ENCODE data around the gene DAZAP1.
"Not testable (repeated sequence)": the region's sequence is repeated elsewhere in the genome, so short reads cannot be mapped to it uniquely, and the experiment has no call there.

Gene DAZAP1

DNA sequence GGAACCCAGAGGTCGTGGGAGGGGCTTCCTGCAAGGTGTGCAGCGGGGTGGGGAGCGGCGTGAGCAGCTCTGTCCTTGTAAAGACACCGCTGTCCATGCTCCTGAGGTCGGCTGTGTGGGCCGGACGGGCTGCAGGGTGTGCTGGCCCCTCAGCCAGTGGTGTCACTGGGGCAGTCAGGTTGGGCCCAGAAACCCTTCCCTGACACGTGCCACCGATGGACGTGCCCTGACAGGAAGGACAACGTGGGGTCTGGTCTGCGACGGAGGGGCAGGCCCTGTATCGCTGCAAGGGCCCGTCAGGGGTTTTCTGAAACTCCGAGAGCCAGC, 26.6 kb downstream of the DAZAP1 start:
- DNase-seq (ENCODE audit: low read depth): no peak
- TF ChIP-seq, protein P1, sequence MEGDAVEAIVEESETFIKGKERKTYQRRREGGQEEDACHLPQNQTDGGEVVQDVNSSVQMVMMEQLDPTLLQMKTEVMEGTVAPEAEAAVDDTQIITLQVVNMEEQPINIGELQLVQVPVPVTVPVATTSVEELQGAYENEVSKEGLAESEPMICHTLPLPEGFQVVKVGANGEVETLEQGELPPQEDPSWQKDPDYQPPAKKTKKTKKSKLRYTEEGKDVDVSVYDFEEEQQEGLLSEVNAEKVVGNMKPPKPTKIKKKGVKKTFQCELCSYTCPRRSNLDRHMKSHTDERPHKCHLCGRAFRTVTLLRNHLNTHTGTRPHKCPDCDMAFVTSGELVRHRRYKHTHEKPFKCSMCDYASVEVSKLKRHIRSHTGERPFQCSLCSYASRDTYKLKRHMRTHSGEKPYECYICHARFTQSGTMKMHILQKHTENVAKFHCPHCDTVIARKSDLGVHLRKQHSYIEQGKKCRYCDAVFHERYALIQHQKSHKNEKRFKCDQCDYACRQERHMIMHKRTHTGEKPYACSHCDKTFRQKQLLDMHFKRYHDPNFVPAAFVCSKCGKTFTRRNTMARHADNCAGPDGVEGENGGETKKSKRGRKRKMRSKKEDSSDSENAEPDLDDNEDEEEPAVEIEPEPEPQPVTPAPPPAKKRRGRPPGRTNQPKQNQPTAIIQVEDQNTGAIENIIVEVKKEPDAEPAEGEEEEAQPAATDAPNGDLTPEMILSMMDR (IDR thresholded peaks at IDR 0.05; ENCODE audit: low read depth, low read length, missing control alignments): no peak
- no peak overlapping the region for H3K4me3 ChIP-seq (ENCODE audit: low read depth, low read length)

DNA sequence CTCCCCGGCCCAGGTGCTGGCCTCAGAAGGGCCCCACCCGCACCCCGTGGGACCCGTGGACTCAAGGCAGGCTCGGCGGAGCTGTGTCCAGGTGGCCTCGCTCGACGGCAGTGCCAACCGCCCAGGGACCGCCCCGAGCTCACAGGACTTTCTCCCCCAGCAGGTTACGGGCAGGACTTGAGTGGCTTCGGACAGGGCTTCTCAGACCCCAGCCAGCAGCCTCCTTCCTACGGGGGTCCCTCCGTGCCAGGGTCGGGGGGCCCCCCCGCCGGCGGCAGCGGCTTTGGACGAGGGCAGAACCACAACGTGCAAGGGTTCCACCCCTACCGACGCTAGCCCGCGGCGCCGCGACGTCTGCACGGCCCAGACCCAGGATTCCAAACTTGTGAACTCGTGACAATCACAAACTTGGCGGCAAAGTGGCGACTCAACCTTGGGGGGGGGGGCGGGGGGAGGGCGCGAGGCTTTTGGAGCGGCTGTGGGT, 27.2 kb downstream of the DAZAP1 start:
- TF ChIP-seq, protein P1 (IDR thresholded peaks at IDR 0.05; ENCODE audit: low read depth, low read length, missing control alignments): no peak
- H3K4me3 ChIP-seq (ENCODE audit: low read depth, low read length): no peak overlapping the region
- DNase-seq (ENCODE audit: low read depth): no peak

DNA sequence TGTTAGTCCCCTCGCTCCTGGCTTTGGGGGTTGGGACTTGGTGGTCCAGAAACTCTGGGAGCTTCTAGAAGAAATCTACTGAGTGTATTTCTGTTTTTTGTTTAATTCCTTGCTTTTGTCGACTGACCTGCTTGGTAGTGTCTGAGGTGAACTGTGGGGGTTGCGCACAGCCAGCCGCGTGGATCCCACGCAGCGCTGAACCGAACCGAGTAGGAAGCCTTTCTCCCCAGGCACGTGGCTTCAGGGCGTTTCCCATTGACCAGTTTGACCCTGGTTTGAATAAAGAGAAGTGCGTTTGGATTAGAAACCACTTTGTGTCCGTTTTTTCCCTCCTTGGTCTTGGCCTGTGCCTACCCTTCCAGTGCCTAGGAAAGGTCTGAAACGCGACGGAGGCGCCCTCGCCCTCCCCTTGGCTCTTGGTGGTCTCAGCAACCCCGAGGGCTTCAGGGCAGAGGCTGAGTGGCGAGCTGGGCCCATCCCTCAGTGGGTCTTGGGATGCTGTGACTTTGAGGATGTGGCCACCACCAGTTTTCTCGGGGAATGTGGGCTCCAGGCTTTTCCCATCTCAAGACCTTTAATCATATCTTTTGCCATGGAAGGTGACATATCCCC, 28.1 kb downstream of the DAZAP1 start:
- H3K4me3 ChIP-seq (ENCODE audit: low read depth, low read length): no peak overlapping the region
- TF ChIP-seq, protein P1 (IDR thresholded peaks at IDR 0.05; ENCODE audit: low read depth, low read length, missing control alignments): no peak
- no peak for DNase-seq (ENCODE audit: low read depth)

DNA sequence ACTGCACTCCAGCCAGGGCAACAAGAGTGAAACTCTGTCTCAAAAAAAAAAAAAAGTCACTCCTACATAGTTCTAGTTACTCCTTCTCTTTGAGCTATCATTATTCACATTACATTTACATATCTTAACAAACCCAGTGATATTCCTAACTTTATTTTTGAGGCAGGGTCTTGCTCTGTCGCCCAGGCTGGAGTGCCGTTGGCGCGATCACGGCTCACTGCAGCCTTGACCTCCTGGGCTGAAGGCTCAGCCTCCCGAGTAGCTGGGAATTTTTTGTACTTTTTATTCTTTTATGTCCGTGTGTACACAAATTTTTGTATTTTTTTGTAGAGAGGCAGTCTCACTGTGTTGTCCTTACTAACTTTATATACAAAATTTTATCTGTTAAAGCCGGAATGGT, 30.2 kb downstream of the DAZAP1 start:
- no peak for DNase-seq (ENCODE audit: low read depth)
- TF ChIP-seq, protein P1 (IDR thresholded peaks at IDR 0.05; ENCODE audit: low read depth, low read length, missing control alignments): no peak
- peak overlapping the region; percentile 6; the same call in 1 of the 2 replicates for H3K4me3 ChIP-seq (ENCODE audit: low read depth, low read length)

DNA sequence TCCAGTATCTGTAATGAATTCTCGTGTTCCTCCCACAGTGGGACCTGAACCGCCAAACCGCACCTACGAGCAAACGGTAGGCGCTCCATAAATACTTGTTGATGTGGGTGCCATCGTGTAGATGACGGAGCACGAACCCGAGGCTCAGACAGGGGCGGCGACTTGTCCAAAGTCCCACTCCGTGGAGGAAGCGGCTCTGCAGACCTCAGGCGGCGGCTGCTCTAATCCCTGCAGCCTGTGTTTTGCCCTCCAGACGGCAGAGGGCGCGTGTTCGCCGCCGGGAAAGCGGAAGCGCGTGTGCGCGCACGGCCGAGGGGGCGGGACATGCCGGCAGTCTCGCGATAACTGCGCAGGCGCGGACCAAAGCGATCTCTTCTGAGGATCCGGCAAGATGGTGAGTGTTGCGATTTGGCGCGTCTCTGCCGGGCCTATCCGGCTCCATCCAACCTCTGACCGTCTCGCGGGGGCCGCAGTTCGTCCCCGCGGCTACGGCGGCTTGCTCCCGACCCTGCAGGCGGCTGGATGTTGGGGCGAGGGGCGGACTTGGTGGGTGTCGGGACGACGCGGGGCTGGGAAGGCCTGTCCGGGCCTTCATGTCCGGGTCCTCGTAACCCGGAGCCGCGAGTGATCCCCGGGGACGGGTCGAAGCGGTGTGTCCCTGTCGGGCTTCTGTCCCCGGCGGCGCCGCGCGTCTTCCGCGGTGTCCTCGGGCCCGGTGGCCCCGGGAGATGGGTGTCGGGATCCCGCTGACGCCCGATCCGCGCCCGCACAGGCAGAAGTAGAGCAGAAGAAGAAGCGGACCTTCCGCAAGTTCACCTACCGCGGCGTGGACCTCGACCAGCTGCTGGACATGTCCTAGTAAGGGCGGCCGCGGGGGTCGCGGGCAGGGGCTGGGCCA, 30.9 kb downstream of the DAZAP1 start, which contains the start of gene RPS15:
Gene RPS15, plus strand, starts transcription at position 362 of the 898 bp plus-strand sequence. Its CDS starts 30 bp downstream, at position 392.
- H3K4me3 ChIP-seq (ENCODE audit: low read depth, low read length): peak within 1 kb of the TSS; percentile 74
- DNase-seq (ENCODE audit: low read depth): peak; percentile 85
- TF ChIP-seq, protein P1 (IDR thresholded peaks at IDR 0.05; ENCODE audit: low read depth, low read length, missing control alignments): peak; percentile 92

DNA sequence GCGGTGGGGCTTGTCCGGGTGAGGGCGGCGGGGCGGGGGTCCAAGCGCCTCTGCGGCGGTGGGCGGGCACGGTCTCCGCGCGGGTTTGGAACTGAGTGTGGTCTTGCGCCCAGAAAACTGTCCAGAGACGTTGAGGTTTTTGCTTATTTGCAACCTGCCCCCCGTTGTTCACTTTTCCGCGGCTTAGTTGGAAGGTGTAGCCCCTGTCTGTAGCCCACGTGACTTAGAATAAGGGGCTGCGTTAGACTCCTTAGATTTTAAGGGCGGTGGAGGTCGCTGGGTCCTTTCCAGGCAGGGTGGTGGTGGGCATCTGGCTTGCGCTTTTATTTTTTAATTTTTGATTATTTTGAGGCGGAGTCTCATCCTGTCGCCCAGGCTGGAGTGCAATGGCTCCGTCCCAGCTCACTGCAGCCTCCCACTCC, 31.6 kb downstream of the DAZAP1 start:
- TF ChIP-seq, protein P1 (IDR thresholded peaks at IDR 0.05; ENCODE audit: low read depth, low read length, missing control alignments): no peak
- peak overlapping the region; percentile 74 for H3K4me3 ChIP-seq (ENCODE audit: low read depth, low read length)
- DNase-seq (ENCODE audit: low read depth): no peak

DNA sequence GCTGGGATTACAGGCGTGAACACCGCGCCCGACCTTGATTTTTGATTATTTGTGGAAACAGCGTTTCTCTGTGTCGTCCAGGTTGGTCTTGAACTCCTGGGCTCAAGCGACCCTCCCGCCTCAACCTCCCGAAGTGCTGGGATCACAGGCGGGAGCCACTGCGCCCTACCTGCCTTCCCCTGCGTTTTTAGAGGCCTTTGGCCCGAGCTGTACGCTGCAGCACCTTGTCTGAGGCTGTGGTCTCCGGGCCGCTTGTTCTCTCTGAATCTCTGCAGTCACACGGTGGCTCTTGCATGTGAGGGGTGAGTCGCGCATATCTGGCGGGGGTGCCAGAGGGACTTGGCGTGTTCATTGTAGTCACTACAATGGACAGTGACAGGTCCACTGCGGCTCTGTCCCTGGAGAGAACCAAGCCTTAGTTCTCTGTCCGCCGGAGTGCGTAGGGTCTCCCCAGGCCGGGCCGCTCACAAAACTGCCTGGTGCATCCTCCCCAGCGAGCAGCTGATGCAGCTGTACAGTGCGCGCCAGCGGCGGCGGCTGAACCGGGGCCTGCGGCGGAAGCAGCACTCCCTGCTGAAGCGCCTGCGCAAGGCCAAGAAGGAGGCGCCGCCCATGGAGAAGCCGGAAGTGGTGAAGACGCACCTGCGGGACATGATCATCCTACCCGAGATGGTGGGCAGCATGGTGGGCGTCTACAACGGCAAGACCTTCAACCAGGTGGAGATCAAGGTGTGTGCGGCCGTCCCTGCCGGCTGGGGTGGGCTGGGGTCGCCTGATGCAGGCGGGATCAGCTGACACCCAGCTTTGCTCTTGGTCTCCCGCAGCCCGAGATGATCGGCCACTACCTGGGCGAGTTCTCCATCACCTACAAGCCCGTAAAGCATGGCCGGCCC, 32.4 kb downstream of the DAZAP1 start:
- not testable (repeated sequence) for DNase-seq (ENCODE audit: low read depth)
- H3K4me3 ChIP-seq (ENCODE audit: low read depth, low read length): peak overlapping the region; percentile 74
